HEK293 (cell line): Measurements from ENCODE around the gene OPCML.

ENCODE experiments used
- CTCF ChIA-PET: fragments of 350-600 bp; formaldehyde crosslinking; extraction: SDS; loops from one replicate; lab custom pipeline; 2021; ENCODE audit warnings: antibody characterized with exemption; lab: Yijun Ruan, JAX
- POLR2A ChIA-PET: fragments of 300-600 bp; formaldehyde crosslinking; extraction: SDS; loops from one replicate; lab custom pipeline; 2020; ENCODE audit warnings: antibody characterized with exemption, inconsistent platforms; lab: Yijun Ruan, JAX
- H3K27ac ChIP-seq: fragments of 200-500 bp; sonication (Bioruptor generic); 2 replicates; pipeline ENCODE4 v1.5.1; 2014; ENCODE audit warnings: low read depth, low read length, control low read depth, inconsistent platforms; ENCODE audit errors: extremely low read depth
- H3K36me3 ChIP-seq, 2 experiments: fragments of 200-500 bp in 1 of 2; sonication (Bioruptor generic) in 1 of 2; 1 replicate in 1 of 2; 2 replicates in 1 of 2; pipeline ENCODE4 v1.5.1; 2014 to 2017; ENCODE audit warnings: inconsistent platforms in 2 of 2, low read length in 2 of 2; ENCODE audit not compliant: control insufficient read depth in 2 of 2, insufficient read depth in 1 of 2
- H3K4me1 ChIP-seq: fragments of 200-500 bp; sonication (Bioruptor generic); 2 replicates; pipeline ENCODE4 v1.5.1; 2014; ENCODE audit warnings: mild to moderate bottlenecking, low read length, inconsistent platforms; ENCODE audit not compliant: control insufficient read depth, insufficient read depth
- H3K4me3 ChIP-seq: 2 replicates; pipeline ENCODE4 v1.5.1; 2011; ENCODE audit warnings: low read depth, mild to moderate bottlenecking, control low read depth, low read length, moderate library complexity
- H3K9me3 ChIP-seq: fragments of 200-500 bp; sonication (Bioruptor generic); 2 replicates; pipeline ENCODE4 v1.5.1; 2014; ENCODE audit warnings: low read depth, low read length, inconsistent platforms; ENCODE audit not compliant: control insufficient read depth, insufficient read depth
- GLIS1 ChIP-seq: fragments of 450-650 bp; formaldehyde crosslinking; IDR thresholded peaks from 2 replicates; pipeline ENCODE4 v1.5.1; 2016; ENCODE audit warnings: missing biosample characterization, missing genetic modification characterization
- MYNN ChIP-seq: fragments of 450-650 bp; formaldehyde crosslinking; IDR thresholded peaks from 2 replicates; pipeline ENCODE4 v1.5.1; 2016; ENCODE audit warnings: missing biosample characterization, missing genetic modification characterization, borderline replicate concordance
- SETDB1 ChIP-seq: IDR thresholded peaks from one replicate; pipeline ENCODE4 v1.6.1; 2017; ENCODE audit warnings: mild to moderate bottlenecking, low read length, moderate library complexity, mixed read lengths; ENCODE audit not compliant: insufficient read length
- TRIM28 ChIP-seq: IDR thresholded peaks from 2 replicates; pipeline ENCODE4 v1.6.1; 2011; ENCODE audit warnings: low read length, control low read depth, borderline replicate concordance
- ZBTB11 ChIP-seq: fragments of 450-650 bp; formaldehyde crosslinking; conservative IDR thresholded peaks from 2 replicates; pipeline ENCODE4 v1.5.1; 2016; ENCODE audit warnings: low read depth, missing biosample characterization, missing genetic modification characterization
- ZBTB20 ChIP-seq: fragments of 450-650 bp; formaldehyde crosslinking; IDR thresholded peaks from 2 replicates; pipeline ENCODE4 v1.5.1; 2016; ENCODE audit warnings: missing biosample characterization, missing genetic modification characterization
- ZNF174 ChIP-seq: fragments of 450-650 bp; formaldehyde crosslinking; IDR thresholded peaks from 2 replicates; pipeline ENCODE4 v1.5.0; 2017; ENCODE audit warnings: missing biosample characterization, mild to moderate bottlenecking, missing genetic modification characterization
- ZNF175 ChIP-seq: fragments of 450-650 bp; formaldehyde crosslinking; IDR thresholded peaks from 2 replicates; pipeline ENCODE4 v1.5.1; 2016; ENCODE audit warnings: missing biosample characterization, missing genetic modification characterization
- ZNF37A ChIP-seq: fragments of 450-650 bp; IDR thresholded peaks from 2 replicates; pipeline ENCODE4 v1.5.1; 2018; ENCODE audit warnings: missing biosample characterization, missing genetic modification characterization
- ZNF488 ChIP-seq: fragments of 450-650 bp; formaldehyde crosslinking; IDR thresholded peaks from 2 replicates; pipeline ENCODE4 v1.5.1; 2016; ENCODE audit warnings: missing biosample characterization, missing genetic modification characterization
- ZNF544 ChIP-seq: fragments of 450-650 bp; formaldehyde crosslinking; IDR thresholded peaks from 2 replicates; pipeline ENCODE4 v1.5.0; 2017; ENCODE audit warnings: missing biosample characterization, missing genetic modification characterization
- ZNF626 ChIP-seq: fragments of 450-650 bp; sonication (Bioruptor Pico); formaldehyde crosslinking; IDR thresholded peaks from 2 replicates; pipeline ENCODE4 v1.5.1; 2018; ENCODE audit warnings: missing biosample characterization, missing genetic modification characterization, inconsistent platforms
- ZNF692 ChIP-seq: fragments of 450-650 bp; formaldehyde crosslinking; IDR thresholded peaks from 2 replicates; pipeline ENCODE4 v1.5.1; 2016; ENCODE audit warnings: missing biosample characterization, missing genetic modification characterization
- ZNF777 ChIP-seq: fragments of 450-650 bp; formaldehyde crosslinking; IDR thresholded peaks from 2 replicates; pipeline ENCODE4 v1.5.1; 2017; ENCODE audit warnings: missing biosample characterization, missing genetic modification characterization, borderline replicate concordance
- ZSCAN5A ChIP-seq: fragments of 450-650 bp; formaldehyde crosslinking; IDR thresholded peaks from 2 replicates; pipeline ENCODE4 v1.5.1; 2016; ENCODE audit warnings: missing biosample characterization, missing genetic modification characterization

Gene OPCML

DNA sequence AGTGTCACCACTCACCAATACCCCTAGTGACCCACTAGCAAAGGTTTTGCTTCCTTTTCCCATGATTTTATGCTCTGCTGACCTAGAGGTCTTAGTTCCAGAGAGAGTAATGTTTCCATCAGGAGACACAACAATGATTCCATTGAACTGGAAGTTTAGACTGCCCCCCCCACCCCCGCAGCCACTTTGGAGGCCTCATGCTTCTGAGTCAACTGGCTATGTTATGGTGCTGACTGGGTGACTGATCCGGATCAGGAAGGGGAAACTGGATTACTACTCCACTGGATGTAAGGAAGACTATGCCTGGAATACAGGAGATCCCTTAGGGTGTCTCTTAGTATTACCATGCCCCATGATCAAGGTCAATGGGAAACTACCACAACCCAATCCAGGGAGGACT lies 633.6 kb downstream of the OPCML start (continued):
- TF ChIP-seq ZNF37A (tag by site-specific recombination) (no peak), ZNF544 (tag by site-specific recombination) (no peak), ZNF777 (tag by site-specific recombination) (no peak), ZBTB20 (no peak), ZNF488 (tag by site-specific recombination) (no peak), ZNF692 (tag by site-specific recombination) (no peak), ZNF175 (tag by site-specific recombination) (no peak)

DNA sequence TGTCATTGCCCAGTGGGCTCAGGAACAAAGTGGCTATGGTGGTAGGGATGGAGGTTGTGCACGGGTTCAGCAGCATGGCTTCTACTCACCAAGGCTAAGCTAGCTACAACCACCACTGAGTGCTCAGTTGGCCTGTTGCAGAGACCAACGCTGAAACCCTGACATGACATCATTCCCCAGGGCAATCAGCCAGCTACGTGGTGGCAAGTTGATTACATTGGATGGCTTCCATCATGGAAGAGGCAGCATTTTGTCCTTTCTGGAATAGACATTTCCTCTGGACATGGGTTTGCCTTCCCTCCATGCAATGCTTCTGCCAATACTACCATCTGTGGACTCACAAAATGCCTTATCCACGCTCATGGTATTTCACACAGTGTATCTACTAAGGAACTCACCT lies 634.3 kb downstream of the OPCML start:
- Histone ChIP-seq H3K4me3 (no peak overlapping the region), H3K4me1 (no peaks in the 10 kb centered on the region), H3K27ac (no peak overlapping the region), H3K9me3 (no peaks in the 10 kb centered on the region), H3K36me3 (no peaks in the 10 kb centered on the region)
- CTCF ChIA-PET = interaction anchor here (0.7 to 1.2 kb wide), 2 partner anchors 10 to 45 kb away, joined by 3 to 5 read pairs; no protein-coding TSS in a partner anchor
- POLR2A ChIA-PET = no interaction called here
- TF ChIP-seq MYNN (tag by site-specific recombination) (no peak), ZSCAN5A (tag by site-specific recombination) (no peak), SETDB1 (no peak), ZNF626 (tag by site-specific recombination) (no peak), ZBTB11 (tag by site-specific recombination) (no peak)

DNA sequence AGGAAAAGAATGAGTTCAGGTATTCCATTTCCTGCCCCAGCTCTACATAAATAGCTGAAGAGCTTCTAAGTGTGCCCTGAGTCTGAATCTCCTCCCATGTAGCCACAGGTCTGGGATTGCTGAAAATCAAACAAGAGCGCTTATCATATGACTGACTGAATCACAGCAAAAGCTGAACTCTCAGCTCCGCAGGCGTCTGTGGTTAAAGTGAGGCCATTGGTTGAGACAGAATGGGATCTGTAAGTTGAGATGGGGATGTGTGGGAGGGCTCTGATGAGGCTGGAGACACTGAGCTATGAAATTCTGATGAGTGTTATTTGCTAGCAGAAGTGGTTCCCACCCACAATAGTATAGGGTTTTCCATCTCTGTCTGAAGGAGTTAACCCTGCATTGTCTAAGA lies 637.0 kb downstream of the OPCML start:
- no peaks in the 10 kb centered on the region for H3K4me1 ChIP-seq
- CTCF ChIA-PET = interaction anchor here (0.7 kb wide), 1 partner anchor 14 kb away, joined by 3 read pairs; no protein-coding TSS in a partner anchor
- H3K9me3 ChIP-seq = no peaks in the 10 kb centered on the region
- H3K4me3 ChIP-seq = no peak overlapping the region
- no peak for TF ChIP-seq ZNF174 (tag by site-specific recombination)
- TF ChIP-seq ZNF544 (tag by site-specific recombination) = no peak
- TF ChIP-seq GLIS1 = no peak
- TF ChIP-seq TRIM28 = peak; percentile 30; the same call in 1 of the 2 replicates
- TF ChIP-seq ZNF488 (tag by site-specific recombination) = no peak
- TF ChIP-seq, all 188 proteins: peak for 1
- Histone ChIP-seq H3K27ac (no peak overlapping the region), H3K36me3 (no peaks in the 10 kb centered on the region)
- POLR2A ChIA-PET = no interaction called here
